ENCODE data around the gene ECHDC1.
"Not testable (repeated sequence)": the region's sequence is repeated elsewhere in the genome, so short reads cannot be mapped to it uniquely, and the experiment has no call there.

The ECHDC1 gene, protein sequence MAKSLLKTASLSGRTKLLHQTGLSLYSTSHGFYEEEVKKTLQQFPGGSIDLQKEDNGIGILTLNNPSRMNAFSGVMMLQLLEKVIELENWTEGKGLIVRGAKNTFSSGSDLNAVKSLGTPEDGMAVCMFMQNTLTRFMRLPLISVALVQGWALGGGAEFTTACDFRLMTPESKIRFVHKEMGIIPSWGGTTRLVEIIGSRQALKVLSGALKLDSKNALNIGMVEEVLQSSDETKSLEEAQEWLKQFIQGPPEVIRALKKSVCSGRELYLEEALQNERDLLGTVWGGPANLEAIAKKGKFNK

DNA sequence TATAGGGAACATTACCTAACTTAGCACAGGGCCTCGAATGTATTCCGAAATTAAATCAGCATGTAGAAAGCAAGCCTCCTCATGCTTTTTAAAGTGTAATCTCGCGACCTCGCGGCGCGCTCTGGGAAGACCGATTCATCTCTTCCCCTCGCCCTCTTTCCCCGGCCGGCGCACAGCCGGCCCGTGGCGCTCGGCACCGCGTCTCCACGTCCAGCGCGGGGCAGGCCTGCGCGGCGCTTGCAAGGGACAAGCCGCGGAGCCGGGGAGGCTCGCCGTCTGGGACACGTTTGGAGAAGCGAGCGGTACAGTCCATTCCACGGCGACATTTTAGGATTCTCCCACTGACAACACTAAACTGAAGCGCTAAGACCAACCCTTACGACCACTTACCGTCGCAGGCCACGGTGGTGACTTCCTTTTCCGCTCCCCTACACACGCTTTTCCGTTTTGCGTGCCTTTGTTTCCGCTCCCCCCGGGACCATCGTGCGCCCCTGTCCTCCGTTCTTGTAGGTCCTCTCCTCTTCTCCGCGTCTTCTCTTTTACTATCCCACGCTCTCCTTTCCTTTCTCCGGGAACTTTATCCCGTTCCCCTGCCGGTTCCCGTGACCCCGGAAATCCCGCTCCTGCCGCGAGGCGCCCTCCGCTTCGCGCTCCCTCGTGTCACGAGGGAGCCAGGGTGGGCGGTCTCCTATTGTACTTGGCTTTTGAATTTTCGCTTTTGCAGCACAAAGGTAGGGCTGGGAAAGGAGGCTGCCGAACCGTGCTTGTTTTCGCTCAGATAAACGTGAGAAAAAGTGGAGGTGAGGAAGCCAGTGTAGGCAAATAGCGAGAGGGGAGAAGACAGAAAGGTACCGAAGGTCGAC, at the start of gene ECHDC1:
ECHDC1 (minus strand) TSS at position 664 of the 863 bp plus-strand sequence. CDS start 12,581 bp downstream, outside the sequence.
- intact Hi-C loops (cut with DNase I), result no loop called here
- DNase-seq, result peak; percentile 40 to 85 (median 72)

DNA sequence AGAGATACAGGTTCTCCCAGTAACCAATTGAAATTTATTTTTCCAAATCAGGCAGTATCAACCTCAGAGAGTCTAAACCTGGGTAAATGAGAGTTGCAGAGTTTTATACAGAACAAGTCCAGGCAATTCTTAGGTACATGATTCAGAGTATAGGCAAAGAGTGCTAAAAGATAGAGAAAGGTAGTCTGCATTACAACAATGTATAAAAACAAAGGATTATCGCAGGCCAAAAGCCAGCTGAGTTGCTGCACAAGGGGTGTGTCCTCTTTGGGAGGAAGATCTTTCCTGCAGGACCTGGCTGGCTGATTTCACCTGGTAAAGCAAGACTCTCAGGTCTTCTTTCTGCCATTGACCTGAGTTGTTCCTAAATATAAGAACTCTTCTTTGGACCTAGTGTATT, 48.9 kb upstream of the ECHDC1 start:
- DNase-seq, result no peak
- intact Hi-C loops (cut with DNase I), result no loop called here

DNA sequence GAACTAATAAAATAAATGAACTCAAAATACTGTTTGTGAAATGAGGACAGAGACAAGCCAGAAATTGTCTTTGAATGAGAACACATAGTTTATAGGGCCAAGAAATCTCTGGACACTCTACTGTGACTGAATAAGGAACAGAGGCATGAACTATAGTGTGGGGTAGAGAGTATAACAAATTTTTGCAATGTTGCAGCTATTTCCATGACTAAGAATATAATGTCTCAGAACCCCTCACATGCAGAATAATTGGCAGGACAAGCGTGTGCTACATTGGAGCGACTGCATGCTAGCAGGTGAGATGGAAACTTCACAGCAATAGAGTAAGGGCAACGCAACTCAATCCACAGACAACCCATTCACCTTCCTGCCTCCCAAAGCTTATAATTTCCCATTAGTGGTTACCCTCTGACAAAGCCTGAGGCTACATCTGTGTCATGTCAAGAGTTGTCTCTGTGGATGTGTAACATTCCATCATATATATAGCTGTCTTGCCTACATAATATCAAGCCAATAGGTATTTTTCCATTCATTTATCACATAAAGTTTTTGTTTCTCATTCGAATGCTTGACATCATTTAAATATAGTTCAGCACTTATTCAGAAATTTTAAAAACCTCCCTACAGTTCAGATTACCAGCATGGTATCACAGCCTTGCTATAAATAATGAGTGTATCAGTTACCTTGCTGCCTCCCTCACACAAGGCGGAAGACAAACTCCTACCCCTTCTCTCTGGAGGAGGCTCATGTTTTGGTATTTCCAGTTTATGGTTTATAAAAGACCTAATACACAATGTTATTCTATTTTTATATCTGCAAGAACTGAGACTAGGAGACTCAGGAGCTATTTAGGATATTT, 47.9 kb upstream of the ECHDC1 start:
- DNase-seq, result no peak
- intact Hi-C loops (cut with DNase I), result no loop called here

DNA sequence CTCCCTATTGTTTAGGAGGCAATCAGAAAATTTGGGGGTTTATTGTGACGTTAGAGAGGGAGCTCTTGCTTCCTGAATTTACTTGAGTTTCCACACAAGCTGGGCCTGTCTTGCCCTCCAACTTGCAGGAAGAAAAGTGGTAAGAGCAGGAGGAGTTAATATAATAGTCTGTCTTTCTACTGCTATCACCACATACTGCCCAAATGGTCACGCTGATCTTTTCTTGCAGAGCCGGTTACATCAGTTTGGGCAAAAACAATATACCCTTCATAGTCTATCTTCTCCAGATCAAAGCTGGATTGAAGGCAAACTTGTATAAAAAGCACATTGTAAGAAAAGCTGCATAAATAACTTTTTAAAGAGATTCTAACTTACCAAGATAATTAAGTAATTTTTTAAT, 46.3 kb upstream of the ECHDC1 start:
- intact Hi-C loops (cut with DNase I), result no loop called here
- no peak for DNase-seq

DNA sequence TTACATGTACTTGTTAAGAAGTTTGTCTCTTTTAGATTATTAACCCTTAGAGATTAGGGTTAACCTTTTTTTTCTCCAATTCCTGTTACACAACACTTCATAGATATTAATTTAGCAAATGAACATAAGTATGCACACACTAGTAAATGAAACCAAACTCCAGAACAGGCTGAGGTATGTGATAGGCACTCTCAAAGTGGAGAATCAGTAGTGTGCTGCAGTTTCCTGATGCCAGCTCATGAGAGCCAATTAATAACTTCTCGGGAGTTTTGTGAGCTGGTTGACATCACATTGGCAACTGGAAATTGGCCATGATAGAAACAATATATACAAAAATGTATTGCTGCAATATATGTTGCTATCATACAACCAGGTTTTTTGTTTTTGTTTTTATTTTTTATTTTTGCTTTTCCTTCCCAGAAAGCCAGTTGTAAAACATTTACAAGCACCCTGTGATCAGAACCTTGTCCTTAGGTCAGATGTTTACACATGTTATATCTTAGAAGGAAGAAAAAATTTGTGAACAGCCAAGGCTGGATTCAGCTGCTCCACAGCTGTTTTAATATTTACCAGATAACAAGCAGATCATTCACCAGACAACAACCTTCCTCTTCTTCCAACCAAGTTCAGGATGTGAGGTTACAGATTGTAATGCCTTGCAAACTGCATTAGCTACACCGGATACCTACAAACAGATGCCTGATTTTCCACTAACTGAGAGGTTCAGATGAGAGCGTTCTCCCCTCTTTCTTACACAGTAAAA, 42.4 kb upstream of the ECHDC1 start:
- intact Hi-C loops (cut with DNase I), result no loop called here
- no peak for DNase-seq

DNA sequence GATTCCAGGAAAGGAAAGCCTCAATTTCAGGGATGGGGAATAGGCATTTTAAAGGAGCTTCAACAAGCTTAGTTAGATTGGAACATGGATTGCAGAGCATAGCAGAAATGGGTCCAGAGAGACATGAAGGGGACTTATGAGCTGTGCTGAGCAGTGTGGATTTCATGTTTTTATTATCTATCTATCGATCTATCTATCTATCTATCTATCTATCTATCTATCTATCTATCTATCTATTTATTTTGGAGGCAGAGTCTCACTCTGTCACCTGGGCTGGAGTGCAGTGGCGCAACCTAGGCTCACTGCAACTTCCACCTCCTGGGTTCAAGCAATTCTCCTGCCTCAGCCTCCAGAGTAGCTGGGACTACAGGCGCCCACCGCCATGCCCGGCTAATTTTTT, 41.4 kb upstream of the ECHDC1 start:
- DNase-seq; intact Hi-C loops (cut with DNase I): not testable (repeated sequence)

DNA sequence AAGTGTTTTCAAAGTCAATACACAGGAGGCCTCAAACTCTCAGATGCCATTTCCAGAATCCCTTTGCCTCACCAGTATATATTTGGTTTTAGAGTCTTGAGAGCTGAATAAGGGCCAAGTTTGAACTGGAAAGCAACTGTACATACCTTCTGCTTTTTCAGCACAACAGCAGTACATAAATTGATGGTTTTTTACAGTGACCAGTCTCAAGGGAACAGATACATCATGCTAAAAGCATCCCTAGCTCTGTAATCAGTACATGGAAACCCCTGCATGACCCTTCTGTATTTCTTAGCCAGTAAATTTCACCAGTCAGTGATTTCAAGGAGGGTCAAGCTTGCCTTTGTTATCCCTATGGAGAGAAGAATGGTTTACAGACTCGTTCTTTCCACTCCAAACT, 40.6 kb upstream of the ECHDC1 start:
- no peak for DNase-seq
- intact Hi-C loops (cut with DNase I), result no loop called here

DNA sequence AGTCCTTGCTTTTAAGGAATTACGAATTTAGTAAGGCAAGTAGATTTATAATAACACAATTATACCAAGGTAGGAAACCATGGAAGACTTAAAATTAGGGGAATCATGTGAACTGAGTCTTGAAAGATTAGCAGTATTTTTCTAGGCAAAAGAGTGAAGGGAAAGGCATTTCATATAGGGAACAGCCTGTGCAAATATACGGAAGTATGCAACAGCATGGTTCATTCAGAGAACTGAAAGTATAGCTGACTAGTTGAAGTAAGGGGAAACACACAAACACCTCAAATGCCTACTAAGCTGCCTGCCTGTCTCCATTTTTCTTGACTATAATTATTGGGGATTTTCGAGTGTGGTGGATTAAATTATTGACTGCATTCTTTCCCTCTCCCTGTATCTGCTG, 39.0 kb upstream of the ECHDC1 start:
- DNase-seq, result no peak
- intact Hi-C loops (cut with DNase I), result no loop called here

DNA sequence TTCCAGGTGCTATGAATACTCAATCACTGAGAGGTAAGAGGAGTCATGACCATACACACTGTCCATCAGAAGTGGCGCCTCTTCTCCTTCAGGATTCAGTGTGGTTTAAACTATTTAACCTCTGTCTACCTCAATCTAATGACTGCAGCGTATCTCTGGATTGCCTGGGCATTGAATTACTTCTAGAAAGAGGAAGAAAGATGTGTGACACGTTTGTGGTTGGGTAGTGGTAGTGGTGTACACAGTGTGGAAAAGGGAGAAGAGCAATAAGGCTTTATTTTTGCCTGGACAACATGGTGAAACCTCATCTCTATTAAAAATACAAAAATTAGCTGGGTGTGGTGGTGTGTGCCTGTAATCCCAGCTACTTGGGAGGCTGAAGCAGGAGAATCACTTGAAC, 38.0 kb upstream of the ECHDC1 start:
- intact Hi-C loops (cut with DNase I), result no loop called here
- DNase-seq, result no peak

DNA sequence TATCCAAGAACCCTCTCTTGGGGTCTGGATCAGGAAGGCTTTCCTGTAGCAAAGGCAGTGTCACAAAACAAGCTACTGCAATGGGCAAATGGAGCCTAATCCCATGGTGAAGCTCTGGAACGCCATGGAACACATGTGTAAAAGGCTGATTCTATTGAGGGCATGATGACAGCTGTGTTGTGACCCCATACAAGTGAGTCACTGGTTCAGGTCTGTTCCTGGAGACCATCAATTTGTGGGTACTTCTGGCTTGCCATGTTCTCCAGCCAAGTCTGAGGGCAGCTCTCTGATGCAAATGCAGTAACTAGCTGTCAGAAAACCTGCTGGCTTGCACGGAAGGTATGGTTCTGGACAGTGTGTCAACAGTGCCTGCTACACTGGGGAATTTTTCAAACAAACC, 33.3 kb upstream of the ECHDC1 start:
- intact Hi-C loops (cut with DNase I), result no loop called here
- DNase-seq, result no peak

DNA sequence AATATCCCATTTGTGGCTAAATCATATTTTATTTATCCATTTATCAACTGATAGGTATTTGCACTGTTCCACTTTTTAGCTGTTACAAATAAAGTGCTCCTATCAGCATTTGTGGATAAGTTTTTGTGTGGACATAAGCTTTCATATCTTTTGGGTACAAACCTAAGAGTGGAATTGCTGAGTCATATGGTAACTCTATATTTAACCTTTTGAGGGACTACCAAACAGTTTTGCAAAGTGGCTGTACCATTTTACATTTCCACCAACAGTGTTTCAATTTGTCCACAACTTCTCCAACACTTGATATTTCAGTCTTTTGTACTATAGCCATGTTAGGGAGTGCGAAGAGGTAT, 23.6 kb upstream of the ECHDC1 start:
- DNase-seq, result no peak
- intact Hi-C loops (cut with DNase I), result no loop called here

DNA sequence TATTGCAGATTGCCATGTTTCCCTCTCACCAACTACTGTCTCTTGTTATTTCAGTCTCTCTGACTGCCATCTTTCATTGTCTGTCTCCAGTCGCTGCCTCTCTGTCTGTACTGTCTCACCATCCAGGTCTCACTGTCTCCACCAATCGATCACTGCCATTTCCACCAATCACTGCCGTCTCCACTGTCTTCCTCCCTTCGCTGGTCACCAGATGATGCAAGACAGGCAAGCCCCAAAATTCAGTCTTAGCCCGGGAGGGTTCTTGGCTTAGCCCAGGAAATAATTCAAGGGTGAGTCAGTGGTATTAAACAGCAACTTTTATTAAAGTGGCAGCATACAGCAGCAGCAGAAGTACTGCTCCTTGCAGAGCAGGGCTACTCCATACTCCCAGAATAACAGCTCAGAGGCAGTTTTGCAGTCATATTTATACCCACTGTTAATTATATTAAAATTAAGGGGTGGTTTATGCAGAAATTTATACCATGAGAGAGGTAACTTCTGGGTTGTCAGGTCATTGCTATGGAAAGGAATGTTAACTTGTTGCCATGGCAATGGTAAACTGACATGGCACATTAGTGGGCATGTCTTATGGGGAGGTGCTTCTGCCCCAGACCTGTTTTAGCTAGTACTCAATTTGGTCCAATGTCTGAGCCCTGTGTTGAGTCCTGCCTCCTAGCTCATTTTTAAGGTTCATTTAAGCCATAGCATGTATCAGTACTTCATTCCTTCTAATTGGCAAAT, 23.0 kb upstream of the ECHDC1 start:
- intact Hi-C loops (cut with DNase I), result no loop called here

DNA sequence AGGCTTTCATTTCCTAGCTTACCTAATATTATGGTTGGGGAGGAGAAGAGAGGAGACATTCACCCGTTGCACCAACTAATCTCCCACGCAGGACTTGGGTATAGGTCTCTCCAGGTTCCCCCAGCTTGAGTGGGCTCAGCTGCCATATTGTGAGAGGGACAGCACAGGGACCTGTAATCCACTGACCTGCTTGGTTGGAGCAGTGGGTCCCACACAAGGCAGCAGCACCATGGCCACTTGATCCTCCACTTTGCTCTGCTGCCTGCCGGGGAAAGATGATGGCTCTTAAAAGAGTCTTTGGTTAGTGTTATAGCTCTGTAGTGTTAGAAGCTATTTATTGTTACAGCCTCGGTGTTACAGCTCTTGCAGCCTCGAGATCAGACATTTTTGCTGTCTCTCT, 22.5 kb upstream of the ECHDC1 start:
- intact Hi-C loops (cut with DNase I), result no loop called here
- DNase-seq, result no peak

More for the DNA sequence above, 23.0 kb upstream of the ECHDC1 start:
- no peak for DNase-seq

DNA sequence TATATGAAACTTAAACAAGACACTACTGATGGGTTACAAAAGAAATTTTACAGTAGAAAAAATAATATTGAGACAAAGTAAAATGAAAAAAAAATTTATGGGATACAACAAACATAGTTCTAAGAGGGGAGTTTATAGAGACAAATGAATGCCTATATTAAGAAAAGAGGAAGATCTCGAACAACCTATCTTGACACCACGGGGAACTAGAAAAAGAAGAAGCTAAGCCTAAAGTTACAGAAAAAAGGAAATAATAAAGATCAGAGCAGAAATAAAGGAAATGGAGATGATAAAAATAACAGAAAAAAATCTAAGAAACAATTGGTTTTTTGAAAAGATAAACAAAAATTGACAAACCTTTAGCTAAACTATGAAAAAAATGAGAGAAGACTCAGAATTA, 9.1 kb upstream of the ECHDC1 start:
- intact Hi-C loops (cut with DNase I), result no loop called here
- no peak for DNase-seq

DNA sequence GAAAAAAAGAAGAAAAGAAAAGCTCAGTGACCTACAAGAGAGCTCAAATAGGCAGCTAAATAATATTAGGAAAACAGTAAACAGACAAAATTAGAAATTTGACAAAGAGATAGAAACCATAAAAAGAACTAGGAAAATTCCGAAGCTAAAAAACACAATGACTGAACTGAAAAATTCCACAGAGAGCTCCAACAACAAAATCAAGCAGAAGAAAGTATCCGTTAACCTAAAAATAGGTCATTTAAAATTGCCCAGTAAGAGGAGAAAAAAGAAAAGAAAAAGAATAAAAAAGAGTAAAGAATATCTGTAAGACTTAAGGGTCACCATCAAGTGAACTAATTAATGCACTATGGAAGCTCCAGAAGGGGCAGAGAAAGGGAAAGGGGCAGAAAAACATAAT, 6.6 kb upstream of the ECHDC1 start:
- no peak for DNase-seq
- intact Hi-C loops (cut with DNase I), result no loop called here

DNA sequence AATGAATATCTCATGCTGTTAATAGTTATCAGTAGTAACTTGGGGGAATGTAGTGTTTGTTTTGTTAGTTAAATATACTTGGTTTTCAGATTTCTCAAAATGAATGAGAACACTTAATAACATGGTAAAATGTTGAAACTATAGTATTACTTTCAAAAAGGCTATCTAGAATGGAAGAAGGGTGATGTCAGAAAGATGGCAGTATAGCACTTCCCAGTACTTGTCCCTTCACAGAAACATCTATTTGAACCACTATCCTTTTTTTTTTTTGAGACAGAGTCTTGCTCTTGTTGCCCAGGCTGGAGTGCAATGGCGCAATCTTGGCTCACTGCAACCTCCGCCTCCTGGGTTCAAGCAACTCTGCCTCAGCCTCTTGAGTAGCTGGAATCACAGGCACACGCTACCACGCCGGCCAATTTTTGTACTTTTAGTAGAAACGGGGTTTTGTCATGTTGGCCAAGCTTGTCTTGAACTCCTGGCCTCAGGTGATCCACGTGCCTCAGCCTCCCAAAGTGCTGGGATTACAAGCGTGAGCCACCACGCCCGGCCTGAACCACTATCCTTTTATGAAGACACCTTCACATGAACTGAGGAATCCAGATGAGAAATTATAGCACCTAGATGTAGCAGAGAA, 4.7 kb upstream of the ECHDC1 start:
- intact Hi-C loops (cut with DNase I), result no loop called here

DNA sequence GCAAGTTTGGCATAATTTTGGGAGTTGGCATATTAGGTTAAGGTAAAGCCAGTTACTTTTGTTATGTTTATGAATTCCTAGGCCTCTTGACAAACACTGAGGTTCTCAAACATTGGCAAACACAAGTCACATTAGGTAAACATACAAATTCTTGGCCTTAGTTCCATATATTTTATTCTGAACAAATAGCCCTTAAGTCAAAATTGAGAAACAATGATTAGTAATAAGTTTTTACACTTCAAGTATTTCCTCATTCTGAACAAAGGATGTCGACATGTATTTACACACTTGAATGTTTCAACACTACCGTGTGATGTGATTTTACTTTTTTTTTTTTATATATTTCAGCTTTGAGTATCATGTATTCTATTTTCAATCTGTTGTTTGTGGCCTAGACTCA, 3.8 kb upstream of the ECHDC1 start:
- intact Hi-C loops (cut with DNase I), result no loop called here
- no peak for DNase-seq

More for the DNA sequence above, 4.7 kb upstream of the ECHDC1 start:
- no peak for DNase-seq

DNA sequence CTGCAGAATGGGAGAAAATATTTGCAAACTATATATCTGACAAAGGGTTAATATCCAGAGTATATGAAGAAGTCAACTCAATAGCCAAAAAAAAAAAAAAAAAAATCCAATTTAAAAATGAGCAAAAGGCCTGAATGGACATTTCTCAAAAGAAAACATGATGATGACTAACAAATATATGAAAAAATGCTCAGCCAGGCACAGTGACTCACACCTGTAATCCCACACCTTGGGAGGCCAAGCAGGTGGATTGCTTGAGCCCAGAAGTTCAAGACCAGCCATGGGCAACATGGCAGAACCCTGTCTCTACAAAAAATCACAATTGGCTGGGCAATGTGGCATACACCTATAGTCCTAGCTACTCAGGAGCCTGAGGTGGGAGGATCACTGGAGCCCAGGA, 2.1 kb upstream of the ECHDC1 start:
- no peak for DNase-seq
- intact Hi-C loops (cut with DNase I), result no loop called here

Data from head of caudate nucleus (tissue), 42 donors.